ENCODE measurements around the gene SPAG7.

The SPAG7 gene

GRCh38 chr17:4948931-4949320 lies 18.7 kb downstream of the SPAG7 start:
- no peak overlapping the region for H2BK120ac ChIP-seq (ENCODE audit: low read depth, low read length)
- H3K27me3 ChIP-seq (ENCODE audit: control insufficient read depth in 3 of 3, insufficient read depth in 3 of 3, low read depth in 1 of 3, low read length in 3 of 3), result no peaks in the 10 kb centered on the region
- peaks cover 23 to 32% of the 10 kb centered on the region in 2 donors for H3K36me3 ChIP-seq (replicated peaks in 1 of 2; ENCODE audit: control insufficient read depth in 2 of 2, insufficient read depth in 2 of 2, low read length in 2 of 2)
- H4K91ac ChIP-seq (ENCODE audit: low read depth, low read length, poor library complexity), result no peak overlapping the region
- no peak overlapping the region for H3K14ac ChIP-seq (ENCODE audit: low read length)
- H3K4me2 ChIP-seq (ENCODE audit: insufficient read depth, low read length, poor library complexity, severe bottlenecking), result peak overlapping the region; percentile 95
- no peak overlapping the region for H3K4ac ChIP-seq (ENCODE audit: low read length)
- H2AK5ac ChIP-seq (ENCODE audit: low read depth, low read length), result peak overlapping the region; percentile 88
- H3K4me1 ChIP-seq (ENCODE audit: control insufficient read depth in 2 of 2, insufficient read depth in 1 of 2, low read depth in 1 of 2, low read length in 2 of 2), result peaks cover 18 to 22% of the 10 kb centered on the region in 2 donors
- peak overlapping the region; percentile 100 for H3K27ac ChIP-seq (replicated peaks; ENCODE audit: low read length)
- no peak overlapping the region for H2BK12ac ChIP-seq (ENCODE audit: low read length)
- no peak overlapping the region for H4K8ac ChIP-seq (ENCODE audit: low read depth, low read length)
- peak overlapping the region; percentile 91 for H2AFZ ChIP-seq (ENCODE audit: low read length)
- H2BK5ac ChIP-seq (ENCODE audit: low read length), result peak overlapping the region; percentile 100
- H2BK15ac ChIP-seq (ENCODE audit: low read length), result no peak overlapping the region
- WGBS, 2 donors (ENCODE audit: extremely low coverage in 2 of 2, insufficient read length in 2 of 2, insufficient replicate concordance in 1 of 2), result no CpG with 5 or more reads among the region's 40 CpGs
- peak; percentile 88 for DNase-seq (ENCODE audit: low spot score)
- H3K23ac ChIP-seq (ENCODE audit: low read depth, low read length, poor library complexity), result peak overlapping the region; percentile 89
- H3K18ac ChIP-seq (ENCODE audit: low read length), result peak overlapping the region; percentile 93
- H3K4me3 ChIP-seq (ENCODE audit: low read length in 2 of 2), result peak overlapping the region; percentile 84 to 100
- H3K9ac ChIP-seq (ENCODE audit: low read depth, low read length, poor library complexity), result peak overlapping the region; percentile 32
- H3K9me3 ChIP-seq (replicated peaks in 1 of 2; ENCODE audit: control insufficient read depth in 2 of 2, insufficient read depth in 1 of 2, low read depth in 1 of 2, low read length in 2 of 2), result no peaks in the 10 kb centered on the region
- peaks cover 6% of the 10 kb centered on the region for H3K79me1 ChIP-seq (ENCODE audit: low read depth, low read length)

- Histone ChIP-seq H3K4me1 (ENCODE audit: control insufficient read depth in 2 of 2, insufficient read depth in 1 of 2, low read depth in 1 of 2, low read length in 2 of 2) (peaks cover 18 to 22% of the 10 kb centered on the region in 2 donors), H3K27me3 (ENCODE audit: control insufficient read depth in 3 of 3, insufficient read depth in 3 of 3, low read depth in 1 of 3, low read length in 3 of 3) (no peaks in the 10 kb centered on the region), H2BK120ac (ENCODE audit: low read depth, low read length) (peak within 1 kb of the TSS; percentile 95), H3K14ac (ENCODE audit: low read length) (peak within 1 kb of the TSS; percentile 98), H3K36me3 (replicated peaks in 1 of 2; ENCODE audit: control insufficient read depth in 2 of 2, insufficient read depth in 2 of 2, low read length in 2 of 2) (peaks cover 26 to 38% of the 10 kb centered on the region in 2 donors), H3K9ac (ENCODE audit: low read depth, low read length, poor library complexity) (peak within 1 kb of the TSS; percentile 100), H3K9me3 (replicated peaks in 1 of 2; ENCODE audit: control insufficient read depth in 2 of 2, insufficient read depth in 1 of 2, low read depth in 1 of 2, low read length in 2 of 2) (no peaks in the 10 kb centered on the region), H3K4me2 (ENCODE audit: insufficient read depth, low read length, poor library complexity, severe bottlenecking) (peak within 1 kb of the TSS; percentile 95), H2BK5ac (ENCODE audit: low read length) (peak within 1 kb of the TSS; percentile 100), H2AK5ac (ENCODE audit: low read depth, low read length) (peak within 1 kb of the TSS; percentile 98), H3K4me3 (ENCODE audit: low read length in 2 of 2) (peak within 1 kb of the TSS; percentile 100), H3K27ac (replicated peaks; ENCODE audit: low read length) (peak within 1 kb of the TSS; percentile 100), H2BK12ac (ENCODE audit: low read length) (peak within 1 kb of the TSS; percentile 99), H3K4ac (ENCODE audit: low read length) (peak within 1 kb of the TSS; percentile 94), H3K79me1 (ENCODE audit: low read depth, low read length) (peaks cover 6% of the 10 kb centered on the region), H4K91ac (ENCODE audit: low read depth, low read length, poor library complexity) (peak within 1 kb of the TSS; percentile 88), H3K23ac (ENCODE audit: low read depth, low read length, poor library complexity) (peak within 1 kb of the TSS; percentile 99), H4K8ac (ENCODE audit: low read depth, low read length) (peak within 1 kb of the TSS; percentile 88), H3K18ac (ENCODE audit: low read length) (peak within 1 kb of the TSS; percentile 100), H2AFZ (ENCODE audit: low read length) (peak within 1 kb of the TSS; percentile 91), H2BK15ac (ENCODE audit: low read length) (peak within 1 kb of the TSS; percentile 96)
- peak; percentile 82 for DNase-seq (ENCODE audit: low spot score)
- WGBS, 2 donors (ENCODE audit: extremely low coverage in 2 of 2, insufficient read length in 2 of 2, insufficient replicate concordance in 1 of 2), result no CpG with 5 or more reads among the region's 59 CpGs
These were observed 19.3 kb downstream of the SPAG7 start, which contains the start of gene PFN1 for GRCh38 chr17:4948166-4948930. PFN1 (minus strand) TSS chr17:4948530; CDS start chr17:4948394, 136 bp downstream.

GRCh38 chr17:4947411-4948165 lies 20.0 kb downstream of the SPAG7 start:
- peak overlapping the region; percentile 88 for H4K8ac ChIP-seq (ENCODE audit: low read depth, low read length)
- peak overlapping the region; percentile 98 for H3K14ac ChIP-seq (ENCODE audit: low read length)
- peak overlapping the region; percentile 91 for H2AFZ ChIP-seq (ENCODE audit: low read length)
- H3K27me3 ChIP-seq (ENCODE audit: control insufficient read depth in 3 of 3, insufficient read depth in 3 of 3, low read depth in 1 of 3, low read length in 3 of 3), result no peaks in the 10 kb centered on the region
- peaks cover 18 to 22% of the 10 kb centered on the region in 2 donors for H3K4me1 ChIP-seq (ENCODE audit: control insufficient read depth in 2 of 2, insufficient read depth in 1 of 2, low read depth in 1 of 2, low read length in 2 of 2)
- peak overlapping the region; percentile 96 for H2BK15ac ChIP-seq (ENCODE audit: low read length)
- peak overlapping the region; percentile 98 for H2BK5ac ChIP-seq (ENCODE audit: low read length)
- H3K23ac ChIP-seq (ENCODE audit: low read depth, low read length, poor library complexity), result peak overlapping the region; percentile 99
- H3K9ac ChIP-seq (ENCODE audit: low read depth, low read length, poor library complexity), result peak overlapping the region; percentile 100
- peak overlapping the region; percentile 88 for H4K91ac ChIP-seq (ENCODE audit: low read depth, low read length, poor library complexity)
- H2BK12ac ChIP-seq (ENCODE audit: low read length), result peak overlapping the region; percentile 99
- H3K18ac ChIP-seq (ENCODE audit: low read length), result peak overlapping the region; percentile 100
- peak; percentile 59 for DNase-seq (ENCODE audit: low spot score)
- peaks cover 34 to 45% of the 10 kb centered on the region in 2 donors for H3K36me3 ChIP-seq (replicated peaks in 1 of 2; ENCODE audit: control insufficient read depth in 2 of 2, insufficient read depth in 2 of 2, low read length in 2 of 2)
- H2AK5ac ChIP-seq (ENCODE audit: low read depth, low read length), result peak overlapping the region; percentile 98
- WGBS, 2 donors (ENCODE audit: extremely low coverage in 2 of 2, insufficient read length in 2 of 2, insufficient replicate concordance in 1 of 2), result no CpG with 5 or more reads among the region's 56 CpGs
- H3K79me1 ChIP-seq (ENCODE audit: low read depth, low read length), result peaks cover 9% of the 10 kb centered on the region
- H3K27ac ChIP-seq (replicated peaks; ENCODE audit: low read length), result peak overlapping the region; percentile 84
- H2BK120ac ChIP-seq (ENCODE audit: low read depth, low read length), result peak overlapping the region; percentile 95
- peak overlapping the region; percentile 100 for H3K4me3 ChIP-seq (ENCODE audit: low read length in 2 of 2)
- H3K4me2 ChIP-seq (ENCODE audit: insufficient read depth, low read length, poor library complexity, severe bottlenecking), result peak overlapping the region; percentile 95
- no peaks in the 10 kb centered on the region for H3K9me3 ChIP-seq (replicated peaks in 1 of 2; ENCODE audit: control insufficient read depth in 2 of 2, insufficient read depth in 1 of 2, low read depth in 1 of 2, low read length in 2 of 2)
- H3K4ac ChIP-seq (ENCODE audit: low read length), result peak overlapping the region; percentile 94

- Histone ChIP-seq H2AK5ac (ENCODE audit: low read depth, low read length) (no peak overlapping the region), H2BK120ac (ENCODE audit: low read depth, low read length) (no peak overlapping the region), H4K91ac (ENCODE audit: low read depth, low read length, poor library complexity) (no peak overlapping the region), H2AFZ (ENCODE audit: low read length) (no peak overlapping the region), H3K27me3 (ENCODE audit: control insufficient read depth in 3 of 3, insufficient read depth in 3 of 3, low read depth in 1 of 3, low read length in 3 of 3) (no peaks in the 10 kb centered on the region), H4K8ac (ENCODE audit: low read depth, low read length) (no peak overlapping the region), H3K9ac (ENCODE audit: low read depth, low read length, poor library complexity) (no peak overlapping the region), H3K4me2 (ENCODE audit: insufficient read depth, low read length, poor library complexity, severe bottlenecking) (peak overlapping the region; percentile 71), H3K9me3 (replicated peaks in 1 of 2; ENCODE audit: control insufficient read depth in 2 of 2, insufficient read depth in 1 of 2, low read depth in 1 of 2, low read length in 2 of 2) (no peaks in the 10 kb centered on the region), H3K79me1 (ENCODE audit: low read depth, low read length) (peaks cover 9% of the 10 kb centered on the region), H3K36me3 (replicated peaks in 1 of 2; ENCODE audit: control insufficient read depth in 2 of 2, insufficient read depth in 2 of 2, low read length in 2 of 2) (peaks cover 38 to 51% of the 10 kb centered on the region in 2 donors), H3K14ac (ENCODE audit: low read length) (no peak overlapping the region), H3K18ac (ENCODE audit: low read length) (no peak overlapping the region), H3K4me1 (ENCODE audit: control insufficient read depth in 2 of 2, insufficient read depth in 1 of 2, low read depth in 1 of 2, low read length in 2 of 2) (peaks cover 18 to 22% of the 10 kb centered on the region in 2 donors), H3K4ac (ENCODE audit: low read length) (no peak overlapping the region), H2BK15ac (ENCODE audit: low read length) (no peak overlapping the region), H2BK5ac (ENCODE audit: low read length) (no peak overlapping the region), H3K4me3 (ENCODE audit: low read length in 2 of 2) (peak overlapping the region; percentile 75 to 100), H3K23ac (ENCODE audit: low read depth, low read length, poor library complexity) (no peak overlapping the region), H2BK12ac (ENCODE audit: low read length) (no peak overlapping the region), H3K27ac (replicated peaks; ENCODE audit: low read length) (peak overlapping the region; percentile 66)
- WGBS, 2 donors (ENCODE audit: extremely low coverage in 2 of 2, insufficient read length in 2 of 2, insufficient replicate concordance in 1 of 2), result no CpG with 5 or more reads among the region's 7 CpGs
- no peak for DNase-seq (ENCODE audit: low spot score)
These were observed 20.6 kb downstream of the SPAG7 start for GRCh38 chr17:4947010-4947410.

Measured in neuronal stem cell (in vitro differentiated cells).